Measurements from ENCODE around the gene TEAD1.
A peak's percentile ranks its signal among the peaks of the same experiment; 100 is the strongest.

Gene TEAD1

GRCh38 chr11:12811861-12812260 is 137.6 kb downstream of the TEAD1 start:
- no peak for DNase-seq (ENCODE audit: low spot score)

- no peak for DNase-seq (ENCODE audit: low spot score)
These were observed 138.6 kb downstream of the TEAD1 start for GRCh38 chr11:12812849-12813248.

- no peak for DNase-seq (ENCODE audit: low spot score)
These were observed 139.4 kb downstream of the TEAD1 start for GRCh38 chr11:12813371-12814225.

DNA sequence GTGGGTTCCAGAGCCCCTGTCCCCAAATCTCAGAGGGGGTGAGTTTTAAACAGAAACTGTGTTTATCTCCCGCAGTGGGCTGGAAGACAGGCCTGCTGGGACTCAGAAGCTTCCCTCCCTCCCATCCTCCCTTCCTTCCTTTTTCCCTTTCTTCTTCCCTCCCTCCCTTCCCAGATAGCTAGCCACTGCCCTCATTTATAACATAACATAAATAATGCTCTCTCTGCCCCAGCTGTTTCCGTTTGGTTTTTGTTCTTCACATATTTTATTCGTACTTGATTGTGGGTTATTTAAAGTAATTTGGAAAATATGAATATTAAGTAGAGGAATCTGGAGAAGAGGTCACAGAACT is 140.9 kb downstream of the TEAD1 start:
- DNase-seq (ENCODE audit: low spot score), result no peak

DNA sequence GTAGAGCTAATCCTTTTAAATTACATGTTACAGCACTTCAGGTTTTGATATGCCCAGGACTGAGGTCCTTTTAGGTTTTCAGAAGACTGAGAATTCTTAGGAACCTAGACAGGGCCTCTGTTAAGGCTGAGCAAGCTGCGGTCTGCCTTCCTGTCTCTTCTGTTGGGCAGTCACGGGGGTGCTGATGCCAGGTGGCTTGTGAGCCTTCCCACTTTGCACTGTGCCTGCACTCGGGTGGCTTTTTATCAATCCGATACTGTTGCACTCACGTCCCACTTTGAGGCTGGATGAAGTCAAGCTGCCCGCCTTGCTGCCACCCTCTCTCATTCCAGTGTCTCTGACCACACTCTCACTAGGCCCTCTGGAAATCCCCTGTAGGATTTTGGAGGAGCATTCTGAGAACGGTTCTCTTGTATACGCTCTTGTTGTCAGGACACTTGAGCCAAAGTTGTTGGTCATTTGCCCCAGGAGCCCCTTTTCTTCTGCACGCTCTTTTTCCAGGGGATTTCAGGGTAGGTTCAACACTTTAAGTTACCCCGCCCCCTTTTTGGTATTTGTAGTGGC is 141.8 kb downstream of the TEAD1 start:
- no peak for DNase-seq (ENCODE audit: low spot score)

DNA sequence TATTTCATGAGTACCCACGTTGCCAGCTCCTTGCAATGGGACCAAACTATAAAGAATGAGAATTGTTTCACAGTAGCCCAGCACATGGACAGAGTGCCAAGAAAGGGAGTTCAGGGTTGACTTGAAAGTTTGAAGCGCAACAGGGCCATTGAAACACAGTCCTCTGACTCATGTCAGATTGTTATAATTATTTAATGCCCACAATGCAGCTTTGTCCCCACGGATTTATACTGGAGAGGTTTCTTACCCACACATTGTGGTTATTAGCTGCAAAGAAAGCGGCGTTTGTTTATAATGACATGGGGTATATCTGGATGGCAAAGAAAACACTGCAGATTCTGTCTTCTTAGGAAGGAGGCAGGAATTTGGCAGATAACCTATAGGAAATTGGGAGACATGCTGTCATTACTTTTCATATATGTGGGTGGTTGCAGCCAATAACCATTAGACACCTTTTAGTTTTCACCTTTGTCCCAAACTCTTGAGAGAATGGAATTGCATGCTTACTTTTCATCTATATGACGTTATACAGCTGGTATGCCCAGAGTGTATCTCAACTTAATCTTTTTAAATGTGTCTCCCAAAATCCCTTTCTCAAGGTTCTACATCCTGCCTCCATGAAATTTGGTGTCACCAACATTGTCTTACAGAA is 143.6 kb downstream of the TEAD1 start:
- DNase-seq (ENCODE audit: low spot score), result no peak

GRCh38 chr11:12818333-12819015 is 144.3 kb downstream of the TEAD1 start:
- DNase-seq (ENCODE audit: low spot score), result peak; percentile 79

- DNase-seq (ENCODE audit: low spot score), result no peak
These were observed 148.3 kb downstream of the TEAD1 start for GRCh38 chr11:12822392-12823022.

DNA sequence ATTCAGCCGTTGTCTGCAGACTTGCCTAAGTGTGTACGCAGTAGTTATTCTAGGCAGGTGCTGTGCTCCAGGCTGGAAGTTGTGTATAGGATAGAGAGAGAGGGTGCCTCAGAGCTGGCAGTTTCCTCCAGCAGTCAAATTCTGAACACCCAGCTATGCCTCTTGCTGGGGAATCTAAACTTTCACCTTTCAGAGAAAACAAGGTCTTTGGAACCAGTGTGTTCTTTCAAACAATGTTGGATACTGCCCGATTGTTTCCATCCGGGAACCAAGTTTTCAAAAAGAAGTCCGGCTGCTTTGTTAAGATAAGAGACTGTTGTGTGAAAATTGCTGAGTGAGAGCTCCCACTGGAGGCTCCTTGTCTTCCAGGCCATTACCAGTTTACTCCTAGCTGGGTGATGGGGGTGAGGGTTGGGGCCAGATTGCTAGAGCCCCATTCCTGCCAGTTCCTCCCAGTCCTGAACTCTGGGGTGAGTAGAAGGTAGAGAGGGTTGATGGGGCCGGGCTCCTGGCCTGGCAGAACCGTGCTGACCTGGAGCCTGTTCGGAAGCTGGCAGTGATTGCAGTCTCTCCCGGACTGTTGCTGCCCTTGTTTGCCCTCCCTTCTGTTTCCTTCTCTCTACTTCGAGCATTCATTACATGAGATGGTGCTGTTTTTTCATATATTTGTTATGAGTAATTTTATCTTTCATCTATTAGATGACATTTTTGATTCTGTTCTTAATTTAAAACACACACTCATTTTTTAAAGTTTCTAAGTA is 150.2 kb downstream of the TEAD1 start:
- no peak for DNase-seq (ENCODE audit: low spot score)

DNA sequence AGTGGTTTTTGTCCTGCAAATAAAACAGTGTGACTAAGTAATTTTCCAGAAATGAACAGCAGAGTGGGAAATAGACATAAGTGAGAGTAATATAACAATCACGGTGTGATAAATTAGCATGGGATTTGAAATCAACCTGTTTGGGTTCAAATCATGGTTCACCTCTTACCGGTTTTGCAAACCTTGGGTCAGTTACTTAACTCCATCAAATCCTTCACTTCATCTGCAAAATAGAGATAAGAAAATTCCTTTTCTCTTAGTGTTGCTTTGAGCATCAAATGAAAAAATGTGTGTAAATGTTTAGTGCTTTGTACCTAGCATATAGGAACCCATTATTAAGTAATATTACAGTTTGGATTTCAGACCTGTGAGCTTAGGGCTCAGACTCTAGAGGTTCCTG is 152.2 kb downstream of the TEAD1 start:
- DNase-seq (ENCODE audit: low spot score), result no peak

DNA sequence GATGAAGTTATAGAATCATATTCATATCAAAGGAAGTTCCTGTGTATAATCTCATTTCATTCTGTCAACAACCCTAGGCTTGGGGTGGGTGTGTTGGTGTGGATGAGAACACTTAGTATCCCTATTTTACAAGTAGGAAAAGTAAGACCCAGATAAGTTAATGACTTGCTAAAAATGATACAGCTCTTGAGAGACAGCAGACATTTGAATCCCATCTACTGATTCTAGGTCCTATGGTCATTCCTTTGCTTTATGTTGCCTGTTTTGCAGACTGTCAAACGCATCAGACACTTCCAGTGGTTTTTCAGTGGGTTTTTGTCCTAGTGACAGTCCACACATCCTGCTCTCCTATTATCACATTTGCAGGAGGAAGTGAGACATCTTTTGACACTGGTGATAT is 153.1 kb downstream of the TEAD1 start:
- DNase-seq (ENCODE audit: low spot score), result no peak

GRCh38 chr11:12827929-12828812 is 153.9 kb downstream of the TEAD1 start:
- peak; percentile 69 for DNase-seq (ENCODE audit: low spot score)

- no peak for DNase-seq (ENCODE audit: low spot score)
These were observed 154.9 kb downstream of the TEAD1 start for GRCh38 chr11:12829131-12829530.

- DNase-seq (ENCODE audit: low spot score), result no peak
These were observed 155.5 kb downstream of the TEAD1 start for GRCh38 chr11:12829540-12830314.

GRCh38 chr11:12831471-12832202 is 157.4 kb downstream of the TEAD1 start:
- no peak for DNase-seq (ENCODE audit: low spot score)

GRCh38 chr11:12832480-12833224 is 158.4 kb downstream of the TEAD1 start:
- no peak for DNase-seq (ENCODE audit: low spot score)

DNA sequence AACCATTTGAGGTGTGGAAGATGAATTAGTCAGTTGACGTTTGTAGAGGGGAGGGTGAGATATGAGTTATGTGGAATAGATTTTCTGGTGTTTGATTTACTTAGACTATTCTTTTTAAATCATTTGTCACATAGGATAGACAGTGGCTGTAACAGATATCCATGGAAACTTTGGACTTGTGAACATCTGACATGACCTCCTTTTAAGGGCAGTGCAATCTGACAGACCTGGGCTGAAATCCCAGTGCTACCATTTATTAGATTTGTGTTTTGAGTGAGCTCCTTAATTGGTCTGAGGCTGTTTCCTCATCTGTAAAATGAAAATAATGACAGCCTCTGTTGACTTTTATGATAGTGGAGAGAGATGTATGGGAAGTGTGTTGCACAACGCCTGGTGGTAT is 159.9 kb downstream of the TEAD1 start:
- DNase-seq (ENCODE audit: low spot score), result no peak

DNA sequence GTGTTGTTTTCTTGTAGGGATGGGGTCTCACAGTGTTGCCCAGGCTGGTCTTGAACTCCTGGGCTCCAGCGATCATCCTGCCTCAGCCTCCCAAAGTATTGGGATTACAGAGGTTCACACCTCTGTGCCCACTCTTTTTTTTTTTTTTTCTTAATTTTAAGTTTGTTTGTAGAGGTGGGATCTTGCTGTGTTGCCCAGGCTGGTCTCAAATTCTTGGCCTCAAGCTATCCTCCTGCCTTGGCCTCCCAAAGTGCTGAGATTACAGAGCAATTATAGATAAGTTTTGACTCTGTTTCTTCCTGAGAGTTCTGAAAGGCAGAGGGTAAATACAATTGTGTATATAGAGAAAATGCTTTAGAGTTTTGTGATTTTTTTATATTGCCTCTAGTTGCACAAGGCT is 160.4 kb downstream of the TEAD1 start:
- DNase-seq (ENCODE audit: low spot score), result no peak
